ENCODE results near the gene CFAP61. TPM values are rescaled to one million over a fixed set of nuclear protein-coding genes. Genes with fewer than 3 reads are reported as not detected.

The CFAP61 gene
- total RNA-seq, 1 donor from 2014 or later, result not detected

DNA sequence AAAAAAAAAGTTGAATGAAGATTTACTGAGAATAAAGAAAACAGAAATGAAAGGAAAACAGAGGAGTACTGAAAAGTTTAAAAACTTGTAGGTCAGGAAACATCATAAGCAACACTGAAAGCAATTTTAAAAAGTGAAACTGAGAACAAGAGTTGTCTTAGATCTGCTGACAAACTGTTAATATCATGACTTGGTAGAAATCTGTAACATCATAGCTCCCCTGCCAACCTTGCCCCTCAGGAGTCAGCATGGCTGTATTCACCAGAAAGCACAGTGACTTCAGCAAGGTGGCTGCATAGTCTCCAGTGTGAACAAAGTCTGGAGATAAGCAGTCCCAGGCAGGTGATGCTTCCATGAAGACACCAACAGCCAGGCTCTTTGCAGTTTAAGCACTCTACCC lies 29.8 kb upstream of the CFAP61 start:
- H3K4me1 Mint-ChIP-seq (ENCODE audit: low read depth), result peaks cover 63% of the 10 kb centered on the region
- H3K9me3 Mint-ChIP-seq (ENCODE audit: low read depth), result no peaks in the 10 kb centered on the region
- peak overlapping the region; percentile 10 for H3K27ac Mint-ChIP-seq (ENCODE audit: unreplicated experiment)
- no peaks in the 10 kb centered on the region for H3K27me3 Mint-ChIP-seq (ENCODE audit: low read depth)
- TF ChIP-seq, protein P1, sequence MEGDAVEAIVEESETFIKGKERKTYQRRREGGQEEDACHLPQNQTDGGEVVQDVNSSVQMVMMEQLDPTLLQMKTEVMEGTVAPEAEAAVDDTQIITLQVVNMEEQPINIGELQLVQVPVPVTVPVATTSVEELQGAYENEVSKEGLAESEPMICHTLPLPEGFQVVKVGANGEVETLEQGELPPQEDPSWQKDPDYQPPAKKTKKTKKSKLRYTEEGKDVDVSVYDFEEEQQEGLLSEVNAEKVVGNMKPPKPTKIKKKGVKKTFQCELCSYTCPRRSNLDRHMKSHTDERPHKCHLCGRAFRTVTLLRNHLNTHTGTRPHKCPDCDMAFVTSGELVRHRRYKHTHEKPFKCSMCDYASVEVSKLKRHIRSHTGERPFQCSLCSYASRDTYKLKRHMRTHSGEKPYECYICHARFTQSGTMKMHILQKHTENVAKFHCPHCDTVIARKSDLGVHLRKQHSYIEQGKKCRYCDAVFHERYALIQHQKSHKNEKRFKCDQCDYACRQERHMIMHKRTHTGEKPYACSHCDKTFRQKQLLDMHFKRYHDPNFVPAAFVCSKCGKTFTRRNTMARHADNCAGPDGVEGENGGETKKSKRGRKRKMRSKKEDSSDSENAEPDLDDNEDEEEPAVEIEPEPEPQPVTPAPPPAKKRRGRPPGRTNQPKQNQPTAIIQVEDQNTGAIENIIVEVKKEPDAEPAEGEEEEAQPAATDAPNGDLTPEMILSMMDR (IDR thresholded peaks at IDR 0.05), result no peak
- H3K4me3 Mint-ChIP-seq (ENCODE audit: unreplicated experiment), result no peak overlapping the region
- H3K36me3 Mint-ChIP-seq (ENCODE audit: low read depth), result no peaks in the 10 kb centered on the region
- DNase-seq (ENCODE audit: low spot score), result no peak

DNA sequence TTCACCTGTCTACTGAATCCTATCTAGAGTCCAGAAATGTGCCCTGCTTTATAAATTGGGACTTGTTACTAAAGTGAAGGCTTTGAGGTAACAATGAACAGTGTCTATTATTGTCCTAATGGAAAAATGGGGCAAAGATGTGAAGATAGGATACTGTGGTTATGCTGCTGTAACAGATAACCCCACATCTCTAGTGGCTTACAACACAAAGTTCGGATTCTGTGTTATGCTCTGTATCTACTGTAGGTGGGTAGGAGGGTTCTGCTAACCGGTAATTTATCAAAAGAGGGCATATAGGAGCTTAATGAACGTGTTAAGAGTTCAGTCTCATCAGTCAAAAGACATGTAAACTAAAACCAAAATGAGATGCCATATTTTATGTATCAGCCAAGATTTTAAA lies 28.9 kb upstream of the CFAP61 start:
- Mint-ChIP-seq H3K27ac (ENCODE audit: unreplicated experiment) (no peak overlapping the region), H3K4me3 (ENCODE audit: unreplicated experiment) (no peak overlapping the region), H3K27me3 (ENCODE audit: low read depth) (no peaks in the 10 kb centered on the region), H3K9me3 (ENCODE audit: low read depth) (no peaks in the 10 kb centered on the region), H3K4me1 (ENCODE audit: low read depth) (peaks cover 56% of the 10 kb centered on the region), H3K36me3 (ENCODE audit: low read depth) (peaks cover 2% of the 10 kb centered on the region)
- DNase-seq (ENCODE audit: low spot score), result no peak
- TF ChIP-seq, protein P1 (IDR thresholded peaks at IDR 0.05), result no peak

GRCh38 chr20:20024942-20025341 lies 27.4 kb upstream of the CFAP61 start:
- no peak for DNase-seq (ENCODE audit: low spot score)
- H3K4me3 Mint-ChIP-seq (ENCODE audit: unreplicated experiment), result no peak overlapping the region

DNA sequence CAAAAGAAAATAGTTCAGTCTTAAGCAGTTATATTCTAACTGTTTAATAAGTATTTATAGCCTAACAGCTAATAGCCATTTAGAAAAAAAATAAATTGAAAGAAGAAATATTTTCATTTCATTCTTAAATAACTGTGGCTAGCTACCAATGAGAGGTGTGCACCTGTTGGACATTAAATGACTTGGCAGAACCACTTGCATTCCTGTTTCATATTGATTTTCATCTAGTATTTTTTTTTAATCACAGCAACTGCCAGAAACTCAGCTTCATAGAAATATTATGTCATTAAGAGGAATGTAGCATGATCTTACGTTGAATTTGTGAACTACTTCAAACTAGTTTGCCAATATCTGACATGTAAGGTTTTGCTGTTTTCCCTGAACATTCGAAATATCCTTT lies 25.0 kb upstream of the CFAP61 start:
- Mint-ChIP-seq H3K9me3 (ENCODE audit: low read depth) (no peaks in the 10 kb centered on the region), H3K27ac (ENCODE audit: unreplicated experiment) (peak overlapping the region; percentile 65), H3K27me3 (ENCODE audit: low read depth) (no peaks in the 10 kb centered on the region), H3K4me1 (ENCODE audit: low read depth) (peaks cover 28% of the 10 kb centered on the region), H3K4me3 (ENCODE audit: unreplicated experiment) (no peak overlapping the region), H3K36me3 (ENCODE audit: low read depth) (peaks cover 6% of the 10 kb centered on the region)
- no peak for DNase-seq (ENCODE audit: low spot score)
- TF ChIP-seq, protein P1 (IDR thresholded peaks at IDR 0.05), result no peak

More at GRCh38 chr20:20024942-20025341, 27.4 kb upstream of the CFAP61 start:
- Mint-ChIP-seq H3K9me3 (ENCODE audit: low read depth) (no peaks in the 10 kb centered on the region), H3K4me1 (ENCODE audit: low read depth) (peaks cover 41% of the 10 kb centered on the region), H3K36me3 (ENCODE audit: low read depth) (peaks cover 4% of the 10 kb centered on the region), H3K27ac (ENCODE audit: unreplicated experiment) (peak overlapping the region; percentile 75), H3K27me3 (ENCODE audit: low read depth) (no peaks in the 10 kb centered on the region)
- TF ChIP-seq, protein P1 (IDR thresholded peaks at IDR 0.05), result no peak

DNA sequence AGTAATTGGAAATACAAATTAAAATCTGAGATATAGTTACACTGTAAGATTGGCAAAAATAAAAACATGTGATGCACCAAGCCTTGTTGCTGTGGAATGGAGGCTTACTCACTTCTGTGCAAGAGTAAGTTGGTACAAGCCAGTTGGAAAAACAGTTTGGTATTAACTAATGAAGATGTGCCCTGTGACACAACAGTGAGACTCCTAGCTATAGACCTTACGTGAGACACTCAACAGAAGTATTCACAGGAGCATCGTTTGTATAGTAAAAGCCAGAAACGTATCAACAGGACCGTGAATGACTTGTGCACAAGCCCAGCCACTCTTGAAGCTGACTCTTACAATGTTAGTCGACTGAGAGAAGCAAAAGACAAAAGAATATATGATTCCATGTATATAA lies 20.5 kb upstream of the CFAP61 start:
- Mint-ChIP-seq H3K4me1 (ENCODE audit: low read depth) (peaks cover 6% of the 10 kb centered on the region), H3K4me3 (ENCODE audit: unreplicated experiment) (no peak overlapping the region), H3K27ac (ENCODE audit: unreplicated experiment) (no peak overlapping the region), H3K36me3 (ENCODE audit: low read depth) (peaks cover 18% of the 10 kb centered on the region), H3K27me3 (ENCODE audit: low read depth) (no peaks in the 10 kb centered on the region), H3K9me3 (ENCODE audit: low read depth) (no peaks in the 10 kb centered on the region)
- no peak for DNase-seq (ENCODE audit: low spot score)
- TF ChIP-seq, protein P1 (IDR thresholded peaks at IDR 0.05), result no peak
